Aorta (tissue), 5 donors: ENCODE measurements around the gene RAB4A. TPM values are rescaled to one million over a fixed set of nuclear protein-coding genes. Genes with fewer than 3 reads are reported as not detected.

Source experiments
- ATAC-seq: fragments of 200-7000 bp; cut with Tn5 transposase; one replicate; pipeline ENCODE4 v1.9.1; 2022; ENCODE audit warnings: moderate library complexity; ENCODE audit not compliant: low FRiP score
- DNase-seq, 2 donors: peaks; one replicate each; pipeline ENCODE4 v3.0.0-alpha.2; 2020
- H3K27ac ChIP-seq, 2 donors: one replicate each; pipeline ENCODE4 v1.5.1; 2013; ENCODE audit warnings: low read length in 2 of 2, mild to moderate bottlenecking in 2 of 2, moderate library complexity in 2 of 2, control low read depth in 1 of 2, inconsistent platforms in 1 of 2, low read depth in 1 of 2
- H3K27me3 ChIP-seq, 2 donors: one replicate each; pipeline ENCODE4 v1.6.1; 2013; ENCODE audit warnings: control low read depth in 1 of 2, low read length in 1 of 2, mild to moderate bottlenecking in 1 of 2, moderate library complexity in 1 of 2; ENCODE audit not compliant: insufficient read depth in 2 of 2, control insufficient read depth in 1 of 2
- H3K36me3 ChIP-seq, 2 donors: one replicate each; pipeline ENCODE4 v1.6.1; 2013; ENCODE audit warnings: control low read depth in 1 of 2, low read length in 1 of 2, mild to moderate bottlenecking in 1 of 2; ENCODE audit not compliant: insufficient read depth in 2 of 2, control insufficient read depth in 1 of 2
- H3K4me1 ChIP-seq, 2 donors: one replicate each; pipeline ENCODE4 v1.6.1; 2013; ENCODE audit warnings: low read length in 2 of 2, control low read depth in 1 of 2, mild to moderate bottlenecking in 1 of 2, moderate library complexity in 1 of 2; ENCODE audit not compliant: insufficient read depth in 2 of 2, control insufficient read depth in 1 of 2
- H3K4me3 ChIP-seq, 2 donors: one replicate each; pipeline ENCODE4 v1.5.1; 2013; ENCODE audit warnings: low read length in 2 of 2, control low read depth in 1 of 2, mild to moderate bottlenecking in 1 of 2
- H3K9me3 ChIP-seq: one replicate; pipeline ENCODE4 v1.6.1; 2013; ENCODE audit warnings: mild to moderate bottlenecking, low read length; ENCODE audit not compliant: control insufficient read depth
- intact Hi-C, 2 donors: fragments of 100-400 bp; cut with DNase I; formaldehyde crosslinking; loops; one replicate each; pipeline versions ENCODE4 v1.14.2 to v1.15.0; 2022
- polyA plus RNA-seq, 2 donors: library from polyadenylated mRNA; stranded (reverse); fragments of 200-250 nt; gene quantifications; one replicate each; pipeline ENCODE4 v1.2.3, GENCODE V29; 2013
- total RNA-seq, 2 donors: library from RNA; stranded (reverse); fragmentation: NEBNext Ultra II Directional; extraction: Animal tissue kit (Norgen Biotek cat#: 25700); gene quantifications; one replicate each; pipeline ENCODE4 v1.2.1, GENCODE V29; 2021
- donor health status: healthy with polysubstance abuse.
- donor health status: Bipolar disorder and iron deficiency.
- donor health status: DM: no; HTN: no; CAD: no.
- donor health status: DM: no; HTN: no; CAD: no.
- donor health status: DM: yes; HTN: yes; CAD: no.

The RAB4A gene
- total and polyA plus RNA-seq, 4 donors = 38.1 to 60.5 (median 58.6) TPM

DNA sequence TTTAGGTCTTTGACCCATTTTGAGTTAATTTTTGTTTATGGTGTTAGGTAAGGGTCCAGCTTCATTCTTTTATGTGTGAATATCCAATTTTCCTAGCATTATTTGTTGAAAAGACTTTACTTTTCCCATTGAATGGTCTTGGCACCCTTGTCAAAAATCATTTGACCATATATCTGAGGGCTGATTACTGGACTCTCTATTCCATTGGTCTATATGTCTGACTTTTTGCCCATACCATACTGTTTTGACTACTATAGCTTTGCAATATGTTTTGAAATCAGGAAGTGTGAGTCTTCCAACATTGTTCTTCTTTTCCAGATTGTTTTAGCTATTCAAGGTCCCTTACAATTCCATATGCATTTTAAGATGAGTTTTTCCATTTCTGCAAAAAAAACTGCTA, 83.3 kb downstream of the RAB4A start:
- intact Hi-C loops = no loop called here
- H3K4me3 ChIP-seq = no peak overlapping the region
- H3K27ac ChIP-seq = no peak overlapping the region
- no peaks in the 10 kb centered on the region for H3K27me3 ChIP-seq
- H3K36me3 ChIP-seq = no peaks in the 10 kb centered on the region
- peaks cover 2% of the 10 kb centered on the region for H3K9me3 ChIP-seq
- H3K4me1 ChIP-seq = no peaks in the 10 kb centered on the region
- ATAC-seq (no peak), DNase-seq (no peak)

Other genes with a start within 250 kb of the RAB4A start
- gene CCSAP, start 71.9 kb downstream of the RAB4A start, total RNA-seq = 1 to 10 TPM; 3.5 to 6.6 TPM
- gene CCSAP, start 71.9 kb downstream of the RAB4A start, polyA plus RNA-seq = 1 to 10 TPM; 2.1 to 2.3 TPM
- 10 to 100 TPM in 1 of 2 donors, 1 to 10 TPM in 1; 1.8 to 46.8 TPM for gene ACTA1, start 163.0 kb downstream of the RAB4A start, total RNA-seq
- gene ACTA1, start 163.0 kb downstream of the RAB4A start, polyA plus RNA-seq = 10 to 100 TPM in 1 of 2 donors, 1 to 10 TPM in 1; 3.7 to 19.0 TPM
- gene NUP133, start 237.2 kb downstream of the RAB4A start, total RNA-seq = 10 to 100 TPM; 30.3 to 37.3 TPM
- 10 to 100 TPM in 1 of 2 donors, 1 to 10 TPM in 1; 5.1 to 17.6 TPM for gene NUP133, start 237.2 kb downstream of the RAB4A start, polyA plus RNA-seq